Kidney (tissue), 14 donors: ENCODE results near the gene CRIP2. TPM values are rescaled to one million over a fixed set of nuclear protein-coding genes. Genes with fewer than 3 reads are reported as not detected.
A peak's percentile ranks its signal among the peaks of the same experiment; 100 is the strongest.

Experiments
- DNase-seq, 5 donors: peaks; one replicate each; pipeline ENCODE4 v3.0.0-alpha.2; 2013 to 2020
- FAIRE-seq: peaks from 2 replicates; lab custom pipeline; 2012; peaks lifted over from hg19 to GRCh38; lab: Jason Lieb, UNC
- H3K27ac ChIP-seq, 2 donors: one replicate each; pipeline ENCODE4 v1.7.0; 2013; ENCODE audit warnings: low read depth in 2 of 2, low read length in 2 of 2, inconsistent platforms in 1 of 2
- H3K27me3 ChIP-seq: one replicate; pipeline ENCODE4 v1.7.1; 2013; ENCODE audit warnings: low read length, inconsistent platforms; ENCODE audit not compliant: control insufficient read depth, insufficient read depth
- H3K36me3 ChIP-seq, 3 donors: one replicate each; pipeline versions ENCODE4 v1.7.0 to v1.7.1; 2013; ENCODE audit warnings: low read length in 3 of 3, control low read depth in 1 of 3, inconsistent platforms in 1 of 3; ENCODE audit not compliant: insufficient read depth in 3 of 3, control insufficient read depth in 2 of 3
- H3K4me1 ChIP-seq, 3 donors: one replicate each; pipeline versions ENCODE4 v1.7.0 to v1.7.1; 2013; ENCODE audit warnings: low read length in 3 of 3, inconsistent platforms in 1 of 3, low read depth in 1 of 3; ENCODE audit not compliant: control insufficient read depth in 2 of 3, insufficient read depth in 2 of 3
- H3K4me3 ChIP-seq, 3 donors: one replicate each; pipeline versions ENCODE4 v1.7.0 to v1.8.1; 2013; ENCODE audit warnings: low read length in 3 of 3, control low read depth in 1 of 3, inconsistent platforms in 1 of 3
- H3K9ac ChIP-seq, 3 donors: one replicate each; pipeline versions ENCODE4 v1.7.0 to v1.7.1; 2013; ENCODE audit warnings: low read length in 3 of 3, control low read depth in 1 of 3, inconsistent platforms in 1 of 3
- H3K9me3 ChIP-seq, 3 donors: one replicate each; pipeline versions ENCODE4 v1.7.0 to v1.7.1; 2013; ENCODE audit warnings: low read length in 3 of 3, control low read depth in 1 of 3, inconsistent platforms in 1 of 3; ENCODE audit not compliant: control insufficient read depth in 2 of 3, insufficient read depth in 1 of 3
- intact Hi-C: fragments of 100-400 bp; cut with DNase I; formaldehyde crosslinking; loops from one replicate; pipeline ENCODE4 v1.11.1; 2022
- polyA plus RNA-seq: library from polyadenylated mRNA; stranded (reverse); fragments of 350-450 nt; fragmentation: Illumina TruSeq; extraction: RNeasy Lipid Tissue Mini Kit (QIAGEN cat#74804); gene quantifications from one replicate; pipeline ENCODE4 v1.2.3, GENCODE V29; 2014; ENCODE audit warnings: low read depth, low replicate concordance; ENCODE audit not compliant: insufficient read depth
- total RNA-seq: library from RNA; stranded (reverse); fragmentation: NEBNext Ultra II Directional; extraction: Animal tissue kit (Norgen Biotek cat#: 25700); gene quantifications from one replicate; pipeline ENCODE4 v1.2.1, GENCODE V29; 2021
- TF ChIP-seq, protein P1 (sequence below): IDR thresholded peaks from 3 replicates; pipeline ENCODE4 v1.5.1; 2012; ENCODE audit warnings: mild to moderate bottlenecking, moderate library complexity, borderline replicate concordance; ENCODE audit not compliant: insufficient read depth; ENCODE audit errors: extremely low read depth
- donor health status: control.
- donor health status: control.
- donor health status: control.
- donor health status: control.
- donor health status: control.
- donor health status: DM: yes; HTN: yes; CAD: no.
- donor health status: Normal renal cell carcinoma (clear cell type).

The CRIP2 gene
- total and polyA plus RNA-seq, 2 donors from 2014 or later = 338 to 357 TPM

GRCh38 chr14:105526776-105527380 lies 52.3 kb downstream of the CRIP2 start:
- intact Hi-C loops = no loop called here
- Histone ChIP-seq H3K9me3 (no peaks in the 10 kb centered on the region), H3K36me3 (no peaks in the 10 kb centered on the region), H3K27ac (no peak overlapping the region), H3K27me3 (no peaks in the 10 kb centered on the region), H3K4me3 (peak overlapping the region in 2 of 3 donors; percentile 18 to 46), H3K9ac (peak overlapping the region in 1 of 3 donors; percentile 3), H3K4me1 (peaks cover 0 to 15% (median 0%) of the 10 kb centered on the region in 3 donors)
- FAIRE-seq (no peak), DNase-seq (peak in 3 of 5 donors; percentile 29 to 81 (median 80))
- TF ChIP-seq, protein P1, sequence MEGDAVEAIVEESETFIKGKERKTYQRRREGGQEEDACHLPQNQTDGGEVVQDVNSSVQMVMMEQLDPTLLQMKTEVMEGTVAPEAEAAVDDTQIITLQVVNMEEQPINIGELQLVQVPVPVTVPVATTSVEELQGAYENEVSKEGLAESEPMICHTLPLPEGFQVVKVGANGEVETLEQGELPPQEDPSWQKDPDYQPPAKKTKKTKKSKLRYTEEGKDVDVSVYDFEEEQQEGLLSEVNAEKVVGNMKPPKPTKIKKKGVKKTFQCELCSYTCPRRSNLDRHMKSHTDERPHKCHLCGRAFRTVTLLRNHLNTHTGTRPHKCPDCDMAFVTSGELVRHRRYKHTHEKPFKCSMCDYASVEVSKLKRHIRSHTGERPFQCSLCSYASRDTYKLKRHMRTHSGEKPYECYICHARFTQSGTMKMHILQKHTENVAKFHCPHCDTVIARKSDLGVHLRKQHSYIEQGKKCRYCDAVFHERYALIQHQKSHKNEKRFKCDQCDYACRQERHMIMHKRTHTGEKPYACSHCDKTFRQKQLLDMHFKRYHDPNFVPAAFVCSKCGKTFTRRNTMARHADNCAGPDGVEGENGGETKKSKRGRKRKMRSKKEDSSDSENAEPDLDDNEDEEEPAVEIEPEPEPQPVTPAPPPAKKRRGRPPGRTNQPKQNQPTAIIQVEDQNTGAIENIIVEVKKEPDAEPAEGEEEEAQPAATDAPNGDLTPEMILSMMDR = no peak

DNA sequence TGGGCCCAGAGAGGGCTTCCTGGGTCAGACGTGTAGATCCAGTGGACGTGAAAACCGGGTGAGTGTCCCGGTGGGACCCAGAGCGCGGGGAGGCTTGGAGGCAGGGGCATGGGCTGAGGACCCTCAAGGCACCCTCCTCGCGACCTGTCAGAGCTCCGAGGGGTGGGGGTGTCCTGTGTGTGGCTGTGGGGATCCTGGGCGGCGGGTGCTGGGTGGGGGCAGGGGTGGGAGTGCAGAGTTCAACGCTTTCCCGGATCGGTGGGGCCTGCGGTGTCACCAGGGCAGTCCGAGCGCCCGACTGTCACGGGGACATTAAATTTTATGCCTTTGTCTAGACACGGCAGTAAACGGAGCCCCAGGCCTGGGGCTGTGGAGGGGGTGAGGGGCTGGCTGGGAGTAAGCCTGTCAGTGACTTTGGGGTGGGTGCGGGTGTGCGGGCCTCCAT lies 52.8 kb downstream of the CRIP2 start:
- peak overlapping the region in 1 of 3 donors; percentile 3 for H3K9ac ChIP-seq
- peaks cover 0 to 15% (median 0%) of the 10 kb centered on the region in 3 donors for H3K4me1 ChIP-seq
- DNase-seq (peak; percentile 46 to 85 (median 58)), FAIRE-seq (no peak)
- TF ChIP-seq, protein P1 = no peak
- H3K36me3 ChIP-seq = no peaks in the 10 kb centered on the region
- intact Hi-C loops = no loop called here
- no peaks in the 10 kb centered on the region for H3K9me3 ChIP-seq
- no peaks in the 10 kb centered on the region for H3K27me3 ChIP-seq
- no peak overlapping the region for H3K27ac ChIP-seq
- peak overlapping the region in 1 of 3 donors; percentile 46 for H3K4me3 ChIP-seq

DNA sequence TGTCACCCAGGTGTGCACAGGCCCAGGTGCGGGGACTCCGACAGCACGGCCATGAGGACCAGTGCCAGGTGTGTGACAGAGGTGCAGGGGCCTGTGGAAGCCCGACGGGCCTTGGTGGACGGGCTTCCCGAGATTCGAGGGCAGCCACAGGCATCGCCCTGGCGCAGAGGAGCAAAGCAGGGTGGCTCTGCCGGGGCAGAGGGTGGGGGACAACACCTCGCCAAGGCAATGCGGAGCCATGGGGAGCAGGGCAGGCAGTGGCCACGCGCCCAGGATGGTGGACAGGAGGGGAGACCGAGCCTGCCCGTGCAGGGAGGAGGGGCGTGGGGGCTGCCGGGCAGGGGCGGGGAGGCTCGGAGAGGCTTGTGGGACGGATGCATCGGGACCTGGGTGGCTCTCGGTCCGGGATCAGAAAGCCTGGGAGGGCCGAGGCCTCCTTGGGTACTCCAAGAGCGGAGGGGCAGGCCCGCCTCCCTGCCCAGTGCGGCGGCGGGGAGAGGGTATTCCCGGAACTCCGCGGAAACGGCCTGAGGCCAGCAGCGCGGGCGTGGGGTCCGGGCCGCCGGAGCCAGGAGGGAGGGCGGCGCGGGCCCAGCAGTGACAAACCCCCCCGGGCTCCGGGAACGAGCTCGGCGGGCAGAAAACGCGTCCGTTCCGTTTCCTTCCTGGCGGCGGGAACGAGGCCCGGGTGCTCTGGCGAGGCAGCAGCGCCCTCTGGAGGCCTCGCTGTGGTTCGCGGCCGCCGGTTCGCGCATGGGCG lies 53.4 kb downstream of the CRIP2 start:
- DNase-seq (peak; percentile 81 to 90 (median 85)), FAIRE-seq (no peak)
- Histone ChIP-seq H3K36me3 (no peaks in the 10 kb centered on the region), H3K27ac (no peak overlapping the region), H3K9ac (peak overlapping the region in 1 of 3 donors; percentile 19), H3K9me3 (no peaks in the 10 kb centered on the region), H3K27me3 (no peaks in the 10 kb centered on the region), H3K4me1 (peaks cover 0 to 15% (median 0%) of the 10 kb centered on the region in 3 donors), H3K4me3 (peak overlapping the region in 2 of 3 donors; percentile 3 to 55)
- intact Hi-C loops = no loop called here
- TF ChIP-seq, protein P1 = peak; percentile 94
